HG03342 (cell line): ENCODE measurements around the gene PSPC1.

Experiments used
- ATAC-seq: cut with Tn5 transposase; IDR thresholded peaks from one replicate; pipeline ENCODE4 v1.9.1; 2021; ENCODE audit warnings: mild to moderate bottlenecking, moderate library complexity; ENCODE audit not compliant: unreplicated experiment

The PSPC1 gene

GRCh38 chr13:19674898-19675297 is 107.8 kb downstream of the PSPC1 start:
- ATAC-seq, result no peak

GRCh38 chr13:19673473-19674430 is 109.0 kb downstream of the PSPC1 start:
- no peak for ATAC-seq

GRCh38 chr13:19672990-19673389 is 109.8 kb downstream of the PSPC1 start:
- ATAC-seq, result no peak

- ATAC-seq, result no peak
These were observed 112.6 kb downstream of the PSPC1 start for GRCh38 chr13:19670147-19670546.

- ATAC-seq, result no peak
These were observed 114.0 kb downstream of the PSPC1 start for GRCh38 chr13:19668778-19669177.

GRCh38 chr13:19665427-19665859 is 117.3 kb downstream of the PSPC1 start:
- no peak for ATAC-seq

GRCh38 chr13:19664481-19665230 is 118.1 kb downstream of the PSPC1 start:
- no peak for ATAC-seq

- no peak for ATAC-seq
These were observed 119.2 kb downstream of the PSPC1 start for GRCh38 chr13:19663416-19663979.

GRCh38 chr13:19661561-19661960 is 121.2 kb downstream of the PSPC1 start:
- ATAC-seq, result no peak

- no peak for ATAC-seq
These were observed 121.6 kb downstream of the PSPC1 start for GRCh38 chr13:19661126-19661525.

GRCh38 chr13:19658831-19659230 is 123.9 kb downstream of the PSPC1 start:
- ATAC-seq, result no peak

- ATAC-seq, result no peak
These were observed 124.7 kb downstream of the PSPC1 start for GRCh38 chr13:19657872-19658591.
